Measurements from ENCODE around the gene CCDC183.

DNA sequence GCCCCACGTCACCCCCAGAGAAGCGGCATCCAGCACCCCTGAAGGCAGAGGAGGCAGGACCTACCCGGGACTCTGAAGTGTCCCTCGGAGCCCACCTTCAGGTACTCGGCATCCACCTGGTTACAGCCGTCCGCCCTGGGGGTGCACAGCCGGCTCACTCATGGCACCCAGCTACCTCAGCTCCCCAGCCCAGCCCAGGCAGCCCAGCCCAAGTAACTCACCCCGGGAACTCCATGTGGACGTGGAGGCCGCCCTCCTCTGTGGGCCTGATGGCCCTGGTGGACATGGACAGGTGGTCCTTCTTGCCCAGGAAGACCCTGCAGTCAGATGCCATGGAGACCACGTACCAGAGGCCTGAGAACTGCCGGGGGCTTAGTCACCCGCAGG lies 32.5 kb upstream of the CCDC183 start:
- TF ChIP-seq, protein P1, sequence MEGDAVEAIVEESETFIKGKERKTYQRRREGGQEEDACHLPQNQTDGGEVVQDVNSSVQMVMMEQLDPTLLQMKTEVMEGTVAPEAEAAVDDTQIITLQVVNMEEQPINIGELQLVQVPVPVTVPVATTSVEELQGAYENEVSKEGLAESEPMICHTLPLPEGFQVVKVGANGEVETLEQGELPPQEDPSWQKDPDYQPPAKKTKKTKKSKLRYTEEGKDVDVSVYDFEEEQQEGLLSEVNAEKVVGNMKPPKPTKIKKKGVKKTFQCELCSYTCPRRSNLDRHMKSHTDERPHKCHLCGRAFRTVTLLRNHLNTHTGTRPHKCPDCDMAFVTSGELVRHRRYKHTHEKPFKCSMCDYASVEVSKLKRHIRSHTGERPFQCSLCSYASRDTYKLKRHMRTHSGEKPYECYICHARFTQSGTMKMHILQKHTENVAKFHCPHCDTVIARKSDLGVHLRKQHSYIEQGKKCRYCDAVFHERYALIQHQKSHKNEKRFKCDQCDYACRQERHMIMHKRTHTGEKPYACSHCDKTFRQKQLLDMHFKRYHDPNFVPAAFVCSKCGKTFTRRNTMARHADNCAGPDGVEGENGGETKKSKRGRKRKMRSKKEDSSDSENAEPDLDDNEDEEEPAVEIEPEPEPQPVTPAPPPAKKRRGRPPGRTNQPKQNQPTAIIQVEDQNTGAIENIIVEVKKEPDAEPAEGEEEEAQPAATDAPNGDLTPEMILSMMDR (conservative IDR thresholded peaks at IDR 0.05), result no peak
- no peak for TF ChIP-seq ZFX (IDR thresholded peaks at IDR 0.05)

Measured in C4-2B (cell line).